ENCODE measurements around the gene MZT2B.

DNA sequence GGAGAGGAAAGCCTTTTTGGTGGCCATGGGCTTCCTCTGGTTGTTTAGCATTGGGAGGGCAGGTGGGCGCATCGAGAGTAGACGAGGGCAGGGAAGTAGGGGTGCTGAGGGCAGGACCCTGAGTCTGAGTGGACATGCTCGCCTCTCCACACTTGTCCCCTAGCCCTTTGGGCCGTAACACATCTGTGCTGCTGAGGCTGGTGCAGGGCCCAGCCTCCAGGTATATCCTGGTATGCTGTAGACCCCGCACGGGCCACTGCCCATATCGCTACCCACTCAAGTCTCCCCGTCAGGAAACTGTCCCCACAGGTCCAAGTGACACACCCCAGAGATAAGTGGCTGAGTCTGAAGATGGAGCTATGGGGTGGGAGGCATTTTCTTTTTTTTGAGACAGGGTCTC is 23.4 kb upstream of the MZT2B start:
- TF ChIP-seq NFE2L1 (tag; IDR thresholded peaks at IDR 0.05; ENCODE audit: borderline replicate concordance, low read depth) (no peak), SMC3 (conservative IDR thresholded peaks at IDR 0.05; ENCODE audit: insufficient read depth, low read depth, low read length) (no peak), MXI1 (IDR thresholded peaks at IDR 0.05; ENCODE audit: low read depth, low read length) (no peak), GTF2E2 (tag; IDR thresholded peaks at IDR 0.05) (no peak), EZH2 (IDR thresholded peaks at IDR 0.05; ENCODE audit: borderline replicate concordance, low read depth, low read length) (no peak), CBX8 (IDR thresholded peaks at IDR 0.05; ENCODE audit: borderline replicate concordance, extremely low read depth, low read depth, low read length, poor library complexity, severe bottlenecking) (no peak), RBBP5 (IDR thresholded peaks at IDR 0.05; ENCODE audit: borderline replicate concordance, insufficient read depth, low read length, poor library complexity, severe bottlenecking) (no peak), GABPB1 (CRISPR knock-in tag; IDR thresholded peaks at IDR 0.05) (no peak), EP300 (IDR thresholded peaks at IDR 0.05; ENCODE audit: low read length) (no peak), HMGN3 (IDR thresholded peaks at IDR 0.05; ENCODE audit: borderline replicate concordance, extremely low read depth, insufficient read length, low read depth, low read length) (no peak)
- TF ChIP-seq, protein P1, sequence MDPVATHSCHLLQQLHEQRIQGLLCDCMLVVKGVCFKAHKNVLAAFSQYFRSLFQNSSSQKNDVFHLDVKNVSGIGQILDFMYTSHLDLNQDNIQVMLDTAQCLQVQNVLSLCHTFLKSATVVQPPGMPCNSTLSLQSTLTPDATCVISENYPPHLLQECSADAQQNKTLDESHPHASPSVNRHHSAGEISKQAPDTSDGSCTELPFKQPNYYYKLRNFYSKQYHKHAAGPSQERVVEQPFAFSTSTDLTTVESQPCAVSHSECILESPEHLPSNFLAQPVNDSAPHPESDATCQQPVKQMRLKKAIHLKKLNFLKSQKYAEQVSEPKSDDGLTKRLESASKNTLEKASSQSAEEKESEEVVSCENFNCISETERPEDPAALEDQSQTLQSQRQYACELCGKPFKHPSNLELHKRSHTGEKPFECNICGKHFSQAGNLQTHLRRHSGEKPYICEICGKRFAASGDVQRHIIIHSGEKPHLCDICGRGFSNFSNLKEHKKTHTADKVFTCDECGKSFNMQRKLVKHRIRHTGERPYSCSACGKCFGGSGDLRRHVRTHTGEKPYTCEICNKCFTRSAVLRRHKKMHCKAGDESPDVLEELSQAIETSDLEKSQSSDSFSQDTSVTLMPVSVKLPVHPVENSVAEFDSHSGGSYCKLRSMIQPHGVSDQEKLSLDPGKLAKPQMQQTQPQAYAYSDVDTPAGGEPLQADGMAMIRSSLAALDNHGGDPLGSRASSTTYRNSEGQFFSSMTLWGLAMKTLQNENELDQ (CRISPR knock-in tag; IDR thresholded peaks at IDR 0.05; ENCODE audit: borderline replicate concordance), result no peak
- TF ChIP-seq, protein P2, sequence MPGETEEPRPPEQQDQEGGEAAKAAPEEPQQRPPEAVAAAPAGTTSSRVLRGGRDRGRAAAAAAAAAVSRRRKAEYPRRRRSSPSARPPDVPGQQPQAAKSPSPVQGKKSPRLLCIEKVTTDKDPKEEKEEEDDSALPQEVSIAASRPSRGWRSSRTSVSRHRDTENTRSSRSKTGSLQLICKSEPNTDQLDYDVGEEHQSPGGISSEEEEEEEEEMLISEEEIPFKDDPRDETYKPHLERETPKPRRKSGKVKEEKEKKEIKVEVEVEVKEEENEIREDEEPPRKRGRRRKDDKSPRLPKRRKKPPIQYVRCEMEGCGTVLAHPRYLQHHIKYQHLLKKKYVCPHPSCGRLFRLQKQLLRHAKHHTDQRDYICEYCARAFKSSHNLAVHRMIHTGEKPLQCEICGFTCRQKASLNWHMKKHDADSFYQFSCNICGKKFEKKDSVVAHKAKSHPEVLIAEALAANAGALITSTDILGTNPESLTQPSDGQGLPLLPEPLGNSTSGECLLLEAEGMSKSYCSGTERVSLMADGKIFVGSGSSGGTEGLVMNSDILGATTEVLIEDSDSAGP (CRISPR knock-in tag; IDR thresholded peaks at IDR 0.05), result no peak
- TF ChIP-seq, protein P3, sequence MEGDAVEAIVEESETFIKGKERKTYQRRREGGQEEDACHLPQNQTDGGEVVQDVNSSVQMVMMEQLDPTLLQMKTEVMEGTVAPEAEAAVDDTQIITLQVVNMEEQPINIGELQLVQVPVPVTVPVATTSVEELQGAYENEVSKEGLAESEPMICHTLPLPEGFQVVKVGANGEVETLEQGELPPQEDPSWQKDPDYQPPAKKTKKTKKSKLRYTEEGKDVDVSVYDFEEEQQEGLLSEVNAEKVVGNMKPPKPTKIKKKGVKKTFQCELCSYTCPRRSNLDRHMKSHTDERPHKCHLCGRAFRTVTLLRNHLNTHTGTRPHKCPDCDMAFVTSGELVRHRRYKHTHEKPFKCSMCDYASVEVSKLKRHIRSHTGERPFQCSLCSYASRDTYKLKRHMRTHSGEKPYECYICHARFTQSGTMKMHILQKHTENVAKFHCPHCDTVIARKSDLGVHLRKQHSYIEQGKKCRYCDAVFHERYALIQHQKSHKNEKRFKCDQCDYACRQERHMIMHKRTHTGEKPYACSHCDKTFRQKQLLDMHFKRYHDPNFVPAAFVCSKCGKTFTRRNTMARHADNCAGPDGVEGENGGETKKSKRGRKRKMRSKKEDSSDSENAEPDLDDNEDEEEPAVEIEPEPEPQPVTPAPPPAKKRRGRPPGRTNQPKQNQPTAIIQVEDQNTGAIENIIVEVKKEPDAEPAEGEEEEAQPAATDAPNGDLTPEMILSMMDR (IDR thresholded peaks at IDR 0.05 in 2 of 3, conservative IDR thresholded peaks at IDR 0.05 in 1 of 3; ENCODE audit: insufficient read depth in 2 of 3, low read depth in 1 of 3, low read length in 3 of 3), result no peak

All from K562 (cell line).